Neural cell (in vitro differentiated cells): ENCODE data around the gene FAM163A.

Experiments
- CTCF ChIP-seq: fragments of 450-650 bp; IDR thresholded peaks from 2 replicates; pipeline ENCODE4 v1.5.1; 2014; ENCODE audit warnings: antibody characterized with exemption, mild to moderate bottlenecking, moderate library complexity; ENCODE audit not compliant: poor library complexity, severe bottlenecking
- EP300 ChIP-seq: fragments of 450-650 bp; conservative IDR thresholded peaks from 2 replicates; pipeline ENCODE4 v1.6.1; 2014; ENCODE audit warnings: antibody characterized with exemption, mild to moderate bottlenecking, moderate library complexity; ENCODE audit not compliant: poor library complexity, severe bottlenecking
- EZH2 ChIP-seq: fragments of 200-600, 300-800 bp; shearing (Covaris generic), sonication (generic); IDR thresholded peaks from 2 replicates; pipeline ENCODE4 v1.6.1; 2014; ENCODE audit warnings: antibody characterized with exemption, low read length, borderline replicate concordance, mild to moderate bottlenecking; ENCODE audit not compliant: insufficient read depth, poor library complexity, severe bottlenecking
- MXI1 ChIP-seq: fragments of 450-650 bp; conservative IDR thresholded peaks from 2 replicates; pipeline ENCODE4 v1.6.1; 2014; ENCODE audit warnings: antibody characterized with exemption, mild to moderate bottlenecking; ENCODE audit not compliant: poor library complexity, severe bottlenecking
- POLR2AphosphoS5 ChIP-seq: IDR thresholded peaks from 2 replicates; pipeline ENCODE4 v1.6.1; 2012
- REST ChIP-seq: IDR thresholded peaks from 2 replicates; pipeline ENCODE4 v1.6.1; 2012; ENCODE audit warnings: borderline replicate concordance
- SMC3 ChIP-seq: fragments of 450-650 bp; conservative IDR thresholded peaks from 2 replicates; pipeline ENCODE4 v1.6.1; 2014; ENCODE audit warnings: antibody characterized with exemption, mild to moderate bottlenecking, moderate library complexity; ENCODE audit not compliant: poor library complexity

- TF ChIP-seq CTCF (no peak), EZH2 (no peak), POLR2AphosphoS5 (no peak), MXI1 (no peak), SMC3 (no peak), REST (no peak), EP300 (no peak)
These were observed 65.4 kb downstream of the FAM163A start for GRCh38 chr1:179808503-179808902.
